C4-2B (cell line): ENCODE data around the gene PLA2G4F.

Experiments used
- CTCF ChIP-seq: fragments of 450-650 bp; conservative IDR thresholded peaks from 2 replicates; pipeline ENCODE4 v1.5.1; 2017; ENCODE audit warnings: mild to moderate bottlenecking
- ZFX ChIP-seq: fragments of 450-650 bp; IDR thresholded peaks from 2 replicates; pipeline ENCODE4 v1.6.1; 2017

DNA sequence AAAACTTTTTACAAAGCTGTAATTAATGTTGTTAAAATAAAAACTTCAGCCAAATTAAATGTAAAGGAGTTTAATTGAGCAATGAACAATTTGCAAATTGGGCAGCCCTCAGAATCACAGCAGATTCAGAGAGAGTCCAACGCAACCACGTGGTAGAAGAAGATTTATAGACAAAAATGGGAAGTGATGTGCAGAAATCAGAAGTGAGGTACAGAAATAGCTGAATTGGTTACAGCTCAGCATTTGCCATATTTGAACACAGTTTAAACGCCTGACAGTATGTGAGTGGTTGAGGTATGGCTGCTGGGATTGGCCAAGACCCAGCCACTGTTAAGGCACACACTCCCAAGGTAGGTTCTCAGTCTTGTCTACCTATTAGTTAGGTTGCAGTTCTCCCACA, 47.6 kb downstream of the PLA2G4F start:
- no peak for TF ChIP-seq CTCF
- no peak for TF ChIP-seq ZFX
